Spinal cord (tissue), 10 donors: ENCODE results near the gene ZBTB7C. TPM values are rescaled to one million over a fixed set of nuclear protein-coding genes. Genes with fewer than 3 reads are reported as not detected.

Source experiments
- DNase-seq, 6 donors: peaks; one replicate each; pipeline versions ENCODE4 v3.0.0 to v3.0.0-alpha.2; 2013 to 2015; ENCODE audit warnings: low spot score in 6 of 6, low read depth in 4 of 6
- H3K27ac ChIP-seq: one replicate; pipeline ENCODE4 v1.5.1; 2013; ENCODE audit warnings: low read depth, low read length, control low read depth
- H3K27me3 ChIP-seq: one replicate; pipeline ENCODE4 v1.6.1; 2013; ENCODE audit warnings: low read length; ENCODE audit not compliant: control insufficient read depth, insufficient read depth
- H3K36me3 ChIP-seq: one replicate; pipeline ENCODE4 v1.6.1; 2013; ENCODE audit warnings: low read length; ENCODE audit not compliant: control insufficient read depth, insufficient read depth
- H3K4me1 ChIP-seq: one replicate; pipeline ENCODE4 v1.6.1; 2013; ENCODE audit warnings: low read length; ENCODE audit not compliant: control insufficient read depth, insufficient read depth
- H3K4me3 ChIP-seq: one replicate; pipeline ENCODE4 v1.5.1; 2013; ENCODE audit warnings: low read depth, low read length, control low read depth
- H3K9me3 ChIP-seq: one replicate; pipeline ENCODE4 v1.6.1; 2013; ENCODE audit warnings: low read length; ENCODE audit not compliant: control insufficient read depth, insufficient read depth
- WGBS: methylation state at CpG from one replicate; pipeline ENCODE4 v1.1.5; 2013; ENCODE audit warnings: missing lambda C conversion rate; ENCODE audit not compliant: insufficient coverage; 5-methylcytosine and 5-hydroxymethylcytosine counted together
- polyA plus RNA-seq, 2 donors: library from polyadenylated mRNA; unstranded; fragments of 120-200 nt; gene quantifications; one replicate each; pipeline ENCODE4 v1.2.1, GENCODE V29; 2013; ENCODE audit not compliant: insufficient read length in 2 of 2
- total RNA-seq, 2 donors: library from RNA; depleted of rRNA in 1 of 2; stranded (reverse); fragments of 120-200 nt in 1 of 2; fragments of >200 nt in 1 of 2; gene quantifications; one replicate each; pipeline versions ENCODE4 v1.2.3 to v1.2.4, GENCODE V29; 2013 to 2014
- donor health status: healthy.

Gene ZBTB7C
- total and polyA plus RNA-seq, 4 donors, result 7.6 to 15.7 (median 9.8) TPM

- Histone ChIP-seq H3K4me3 (no peak overlapping the region), H3K36me3 (no peaks in the 10 kb centered on the region), H3K4me1 (peaks cover 25% of the 10 kb centered on the region), H3K27me3 (no peaks in the 10 kb centered on the region), H3K27ac (peak overlapping the region; percentile 31), H3K9me3 (no peaks in the 10 kb centered on the region)
- 70% methylated on average over 2 of the region's 5 CpGs for WGBS
- DNase-seq, result no peak
Observed at GRCh38 chr18:48393170-48393569, 16.0 kb downstream of the ZBTB7C start.

- peak in 2 of 6 donors; percentile 22 to 36 for DNase-seq
- WGBS, result no CpG with 5 or more reads among the region's 1 CpG
- Histone ChIP-seq H3K4me3 (no peak overlapping the region), H3K27ac (peak overlapping the region; percentile 31), H3K27me3 (no peaks in the 10 kb centered on the region), H3K4me1 (peaks cover 22% of the 10 kb centered on the region), H3K9me3 (no peaks in the 10 kb centered on the region), H3K36me3 (no peaks in the 10 kb centered on the region)
Observed at GRCh38 chr18:48392268-48392667, 16.9 kb downstream of the ZBTB7C start.

- Histone ChIP-seq H3K4me1 (peaks cover 22% of the 10 kb centered on the region), H3K27ac (peak overlapping the region; percentile 31), H3K9me3 (no peaks in the 10 kb centered on the region), H3K4me3 (no peak overlapping the region), H3K36me3 (no peaks in the 10 kb centered on the region), H3K27me3 (no peaks in the 10 kb centered on the region)
- 52% methylated on average over 2 of the region's 3 CpGs for WGBS
- peak in 4 of 6 donors; percentile 41 to 85 (median 71) for DNase-seq
Observed at GRCh38 chr18:48391868-48392267, 17.3 kb downstream of the ZBTB7C start.

GRCh38 chr18:48390641-48391040 lies 18.5 kb downstream of the ZBTB7C start:
- Histone ChIP-seq H3K27ac (no peak overlapping the region), H3K9me3 (no peaks in the 10 kb centered on the region), H3K27me3 (no peaks in the 10 kb centered on the region), H3K4me3 (no peak overlapping the region), H3K36me3 (no peaks in the 10 kb centered on the region), H3K4me1 (peaks cover 24% of the 10 kb centered on the region)
- WGBS, result 87% methylated on average over 5 of the region's 5 CpGs
- no peak for DNase-seq

- no peak for DNase-seq
- H3K4me1 ChIP-seq, result peaks cover 26% of the 10 kb centered on the region
- H3K9me3 ChIP-seq, result no peaks in the 10 kb centered on the region
- no peaks in the 10 kb centered on the region for H3K27me3 ChIP-seq
- H3K4me3 ChIP-seq, result no peak overlapping the region
- H3K36me3 ChIP-seq, result no peaks in the 10 kb centered on the region
- 100% methylated on average over 2 of the region's 4 CpGs for WGBS
- no peak overlapping the region for H3K27ac ChIP-seq
Observed at GRCh38 chr18:48388478-48388877, 20.7 kb downstream of the ZBTB7C start.

- no peaks in the 10 kb centered on the region for H3K27me3 ChIP-seq
- no peaks in the 10 kb centered on the region for H3K36me3 ChIP-seq
- H3K4me3 ChIP-seq, result no peak overlapping the region
- H3K27ac ChIP-seq, result no peak overlapping the region
- WGBS, result no CpG with 5 or more reads among the region's 1 CpG
- H3K4me1 ChIP-seq, result peaks cover 17% of the 10 kb centered on the region
- no peaks in the 10 kb centered on the region for H3K9me3 ChIP-seq
- DNase-seq, result no peak
Observed at GRCh38 chr18:48387300-48387699, 21.9 kb downstream of the ZBTB7C start.

GRCh38 chr18:48385596-48385995 lies 23.6 kb downstream of the ZBTB7C start:
- no peaks in the 10 kb centered on the region for H3K9me3 ChIP-seq
- WGBS, result 42% methylated on average over 9 of the region's 12 CpGs
- no peak overlapping the region for H3K4me3 ChIP-seq
- peaks cover 8% of the 10 kb centered on the region for H3K4me1 ChIP-seq
- H3K27ac ChIP-seq, result no peak overlapping the region
- no peaks in the 10 kb centered on the region for H3K27me3 ChIP-seq
- peak in 1 of 6 donors; percentile 52 for DNase-seq
- H3K36me3 ChIP-seq, result no peaks in the 10 kb centered on the region

GRCh38 chr18:48376934-48377333 lies 32.2 kb downstream of the ZBTB7C start:
- DNase-seq, result no peak
- Histone ChIP-seq H3K27me3 (no peaks in the 10 kb centered on the region), H3K4me1 (peaks cover 17% of the 10 kb centered on the region), H3K4me3 (no peak overlapping the region), H3K36me3 (no peaks in the 10 kb centered on the region), H3K27ac (no peak overlapping the region), H3K9me3 (no peaks in the 10 kb centered on the region)
- 50% methylated on average over 1 of the region's 3 CpGs for WGBS

- DNase-seq, result no peak
- Histone ChIP-seq H3K27ac (no peak overlapping the region), H3K36me3 (no peaks in the 10 kb centered on the region), H3K4me1 (peaks cover 17% of the 10 kb centered on the region), H3K9me3 (no peaks in the 10 kb centered on the region), H3K4me3 (no peak overlapping the region), H3K27me3 (no peaks in the 10 kb centered on the region)
- WGBS, result 24% methylated on average over 6 of the region's 6 CpGs
Observed at GRCh38 chr18:48376406-48376805, 32.8 kb downstream of the ZBTB7C start.

- WGBS, result 80% methylated on average over 1 of the region's 7 CpGs
- no peaks in the 10 kb centered on the region for H3K36me3 ChIP-seq
- H3K27ac ChIP-seq, result no peak overlapping the region
- peaks cover 17% of the 10 kb centered on the region for H3K4me1 ChIP-seq
- H3K9me3 ChIP-seq, result no peaks in the 10 kb centered on the region
- no peak overlapping the region for H3K4me3 ChIP-seq
- DNase-seq, result no peak
- H3K27me3 ChIP-seq, result no peaks in the 10 kb centered on the region
Observed at GRCh38 chr18:48375150-48375800, 33.9 kb downstream of the ZBTB7C start.
